HTERT RPE-1 (cell line): ENCODE results near the gene HSD3B7.

Experiments used
- in situ Hi-C: fragments of 300-500 bp; cut with MboI; formaldehyde crosslinking; loops from 4 replicates; pipeline ENCODE4 v1.14.3; 2020; ENCODE audit warnings: low sequenced_read_pairs

The HSD3B7 gene

DNA sequence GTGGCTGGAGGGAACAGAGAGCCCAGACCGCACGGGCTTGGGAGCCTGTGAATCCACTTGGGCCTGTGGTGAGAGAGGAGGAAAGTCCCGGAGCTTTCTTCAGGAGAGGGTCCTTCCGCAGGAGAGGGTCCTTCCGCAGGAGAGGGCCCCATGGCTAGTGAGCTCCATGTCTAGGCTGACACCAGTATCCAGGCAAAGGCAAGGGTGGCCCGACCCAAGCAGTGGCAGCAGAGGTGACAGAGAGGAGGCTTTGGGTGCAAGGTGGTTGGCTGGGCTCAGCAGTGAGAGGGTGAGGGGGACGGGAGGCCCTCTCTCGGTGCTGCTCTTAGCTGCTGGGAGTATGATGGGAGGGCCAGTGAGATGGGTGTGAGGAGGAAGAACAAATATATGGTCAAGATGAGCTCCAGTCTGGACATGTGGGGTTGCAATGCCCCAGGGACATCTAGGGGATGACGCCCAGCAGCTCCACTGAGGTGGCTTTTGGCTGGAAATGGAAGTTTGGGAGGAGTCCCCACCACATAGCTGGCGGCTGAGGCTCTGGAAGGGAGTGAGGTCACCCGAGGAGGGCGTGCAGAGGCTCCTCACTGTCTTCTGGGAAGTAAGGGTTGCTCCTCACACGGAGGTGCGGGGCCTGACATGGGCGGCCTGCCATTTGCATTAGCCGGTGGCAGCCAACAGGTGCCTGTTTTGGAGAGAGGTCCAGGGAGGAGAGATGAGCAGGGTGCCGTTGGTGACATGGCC, 2.3 kb upstream of the HSD3B7 start:
- in situ Hi-C loops = no loop called here

DNA sequence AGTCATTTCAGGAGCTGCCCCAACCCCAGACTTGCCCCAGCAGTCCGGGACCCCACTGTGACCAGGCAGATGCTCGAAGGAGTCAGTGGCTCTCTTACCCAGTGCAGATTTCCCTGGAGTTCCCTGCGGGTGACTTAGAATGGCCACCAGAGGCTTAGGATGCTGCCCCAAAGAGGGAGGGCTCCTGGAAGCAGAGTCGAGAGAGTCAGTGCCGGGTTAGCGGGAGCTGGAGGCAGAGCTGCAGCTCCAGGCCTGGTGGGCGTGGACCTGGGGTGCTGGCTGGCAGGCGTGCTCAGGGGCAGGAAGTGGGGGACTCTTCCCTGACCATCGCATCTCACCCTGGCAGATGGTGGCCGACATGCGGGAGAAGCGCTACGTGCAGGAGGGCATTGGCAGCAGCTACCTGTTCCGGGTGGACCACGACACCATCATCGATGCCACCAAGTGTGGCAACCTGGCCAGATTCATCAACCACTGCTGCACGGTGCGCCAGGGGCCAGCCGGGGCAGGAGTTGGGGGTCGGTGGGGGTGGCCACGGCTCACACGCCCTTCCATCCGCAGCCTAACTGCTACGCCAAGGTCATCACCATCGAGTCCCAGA, 1.6 kb upstream of the HSD3B7 start:
- in situ Hi-C loops = no loop called here

DNA sequence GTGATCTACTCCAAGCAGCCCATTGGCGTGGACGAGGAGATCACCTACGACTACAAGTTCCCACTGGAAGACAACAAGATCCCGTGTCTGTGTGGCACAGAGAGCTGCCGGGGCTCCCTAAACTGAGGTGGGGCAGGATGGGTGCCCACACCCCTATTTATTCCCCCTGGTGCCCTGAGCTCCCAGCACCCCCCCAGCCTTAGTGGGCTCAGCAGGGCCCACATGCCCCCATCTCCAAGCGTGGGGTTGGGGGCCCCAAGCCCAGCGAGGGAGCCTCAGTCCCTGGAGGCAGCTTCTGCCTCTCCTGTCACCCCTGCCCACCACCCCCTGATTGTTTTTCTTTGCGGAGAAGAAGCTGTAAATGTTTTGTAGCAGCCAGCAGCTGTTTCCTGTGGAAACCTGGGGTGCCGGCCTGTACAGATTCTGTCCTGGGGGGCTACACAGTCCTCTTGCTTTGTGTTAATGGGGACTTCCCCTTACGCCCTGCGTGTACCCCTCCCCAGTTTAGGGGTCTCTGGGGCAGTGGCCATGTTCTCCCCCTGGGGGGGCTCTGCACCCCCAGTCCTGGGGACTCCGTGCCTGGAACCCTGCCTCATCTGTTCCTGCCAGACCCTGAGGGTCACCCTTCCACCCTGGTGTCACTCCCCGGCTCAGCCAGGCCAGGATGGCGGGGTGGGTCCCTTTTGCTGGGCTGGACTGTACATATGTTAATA, 953 bp upstream of the HSD3B7 start:
- in situ Hi-C loops = no loop called here

GRCh38 chr16:30985401-30986128, 558 bp downstream of the HSD3B7 start:
- in situ Hi-C loops = no loop called here

GRCh38 chr16:30986129-30986991, 1.4 kb downstream of the HSD3B7 start:
- in situ Hi-C loops = no loop called here

DNA sequence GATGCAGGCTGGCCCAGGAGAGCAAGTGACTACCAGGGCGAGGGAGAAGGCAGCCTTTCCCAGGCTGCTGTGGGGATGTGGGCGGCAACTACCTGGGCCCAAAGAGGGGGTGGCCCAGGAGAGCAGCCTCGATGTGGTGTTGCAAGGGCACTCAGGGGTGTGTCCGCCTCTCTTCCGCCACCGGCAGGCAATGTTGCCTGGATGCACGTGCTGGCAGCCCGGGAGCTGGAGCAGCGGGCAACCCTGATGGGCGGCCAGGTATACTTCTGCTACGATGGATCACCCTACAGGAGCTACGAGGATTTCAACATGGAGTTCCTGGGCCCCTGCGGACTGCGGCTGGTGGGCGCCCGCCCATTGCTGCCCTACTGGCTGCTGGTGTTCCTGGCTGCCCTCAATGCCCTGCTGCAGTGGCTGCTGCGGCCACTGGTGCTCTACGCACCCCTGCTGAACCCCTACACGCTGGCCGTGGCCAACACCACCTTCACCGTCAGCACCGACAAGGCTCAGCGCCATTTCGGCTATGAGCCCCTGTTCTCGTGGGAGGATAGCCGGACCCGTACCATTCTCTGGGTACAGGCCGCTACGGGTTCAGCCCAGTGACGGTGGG, 2.7 kb downstream of the HSD3B7 start:
- in situ Hi-C loops = no loop called here

GRCh38 chr16:30989469-30990047, 4.6 kb downstream of the HSD3B7 start:
- in situ Hi-C loops = no loop called here

DNA sequence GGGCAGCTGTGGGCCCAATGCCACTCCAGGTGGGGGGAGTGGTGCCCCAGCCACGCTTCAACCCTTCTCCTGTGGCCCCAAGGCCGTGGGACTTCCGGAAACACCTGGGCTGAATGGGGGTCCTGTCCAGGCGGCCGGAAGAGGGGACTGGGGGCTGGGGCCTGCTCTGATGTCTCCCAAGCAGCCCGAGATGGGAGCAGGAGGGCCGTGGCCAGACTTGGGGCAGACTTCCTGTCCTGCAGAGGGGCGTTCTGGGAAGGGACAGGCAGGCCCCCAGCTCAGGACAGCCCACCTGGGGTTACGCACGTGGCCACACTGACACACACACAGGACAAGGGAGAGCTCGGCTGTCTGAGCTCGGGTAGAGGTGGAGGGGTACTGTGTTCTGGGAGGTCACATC, 5.1 kb downstream of the HSD3B7 start:
- in situ Hi-C loops = no loop called here

DNA sequence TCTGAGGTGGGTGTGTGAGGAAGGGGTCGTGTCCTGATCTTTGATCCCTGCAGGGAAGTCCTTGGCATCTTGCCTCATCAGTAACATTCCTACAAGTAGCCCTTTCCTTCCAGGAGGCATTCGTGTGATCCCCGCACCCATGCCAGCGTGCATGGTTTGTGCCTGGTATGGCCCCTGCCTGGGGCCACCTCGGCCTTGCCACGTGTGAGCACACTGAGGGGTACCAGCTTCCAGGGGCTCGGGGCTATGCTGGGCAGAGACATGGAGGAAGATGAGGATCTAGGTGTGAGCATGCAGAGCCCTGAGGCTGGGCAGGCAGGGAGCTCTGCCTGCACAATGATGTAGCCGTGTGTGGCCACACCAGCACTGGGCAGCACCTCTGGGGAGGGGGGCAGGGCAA, 6.0 kb downstream of the HSD3B7 start:
- in situ Hi-C loops = no loop called here

DNA sequence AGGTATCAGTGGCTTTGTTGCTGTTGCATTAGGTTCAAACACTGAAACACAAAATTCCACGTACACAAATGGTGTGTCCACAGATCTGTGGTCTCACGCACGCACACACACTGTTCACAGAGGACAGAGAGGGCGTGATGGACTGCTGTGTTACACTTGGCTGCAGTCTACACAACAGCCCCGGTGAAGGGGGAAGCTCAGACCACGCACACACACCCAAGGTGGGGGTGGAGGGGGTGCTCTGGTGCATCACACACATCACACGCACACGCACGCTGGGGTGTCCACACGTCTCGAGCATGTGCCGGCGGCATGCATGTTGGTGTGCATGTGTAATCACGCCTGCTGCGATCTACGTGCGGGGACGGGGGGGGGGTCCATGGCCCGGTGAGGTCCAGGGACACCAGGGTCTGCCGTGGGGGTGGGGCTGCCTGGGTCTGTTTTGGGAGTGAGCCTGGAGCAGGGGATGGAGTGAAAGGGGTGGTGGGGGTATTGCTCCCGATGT, 7.3 kb downstream of the HSD3B7 start:
- in situ Hi-C loops = no loop called here

DNA sequence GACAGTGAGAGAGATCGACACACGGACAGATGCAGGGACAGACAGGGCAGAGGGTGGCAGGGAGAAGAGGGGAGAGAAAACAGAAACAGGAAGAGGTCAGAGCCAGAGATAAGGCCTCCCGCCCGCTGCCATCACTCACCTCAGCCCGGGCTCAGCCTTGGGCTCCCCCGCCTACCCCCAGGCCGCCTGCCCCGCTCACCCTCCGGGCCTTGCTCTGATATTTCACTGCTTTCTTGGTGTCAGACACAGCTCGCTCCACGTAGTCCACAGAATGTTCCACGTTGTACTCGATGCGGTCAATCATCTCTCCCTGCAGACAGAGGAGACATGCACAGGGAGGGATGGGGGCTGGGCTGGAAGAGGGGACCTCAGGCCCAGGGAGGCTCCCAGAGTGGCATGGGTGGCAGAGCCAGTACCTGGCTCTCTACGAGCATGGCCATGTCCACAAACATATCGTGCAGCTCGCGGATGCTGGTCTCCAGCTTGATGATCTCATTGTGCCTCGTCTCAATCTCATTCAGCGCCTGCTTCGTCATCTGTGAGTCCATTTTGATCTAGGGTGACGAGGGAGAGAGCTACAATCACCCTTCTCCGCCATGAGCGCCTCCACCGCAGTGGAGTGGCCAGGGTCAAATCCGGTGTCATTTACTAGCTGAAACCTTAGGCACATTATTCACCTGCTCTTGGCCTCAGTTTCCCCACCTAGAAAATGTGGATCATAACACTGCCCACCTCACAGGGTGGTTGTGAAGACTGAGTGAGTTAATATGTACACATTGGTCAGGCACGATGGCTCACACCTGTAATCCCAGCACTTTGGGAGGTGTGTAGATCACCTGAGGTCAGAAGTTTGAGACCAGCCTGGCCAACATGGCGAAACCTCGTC, 8.2 kb downstream of the HSD3B7 start:
- in situ Hi-C loops = no loop called here

DNA sequence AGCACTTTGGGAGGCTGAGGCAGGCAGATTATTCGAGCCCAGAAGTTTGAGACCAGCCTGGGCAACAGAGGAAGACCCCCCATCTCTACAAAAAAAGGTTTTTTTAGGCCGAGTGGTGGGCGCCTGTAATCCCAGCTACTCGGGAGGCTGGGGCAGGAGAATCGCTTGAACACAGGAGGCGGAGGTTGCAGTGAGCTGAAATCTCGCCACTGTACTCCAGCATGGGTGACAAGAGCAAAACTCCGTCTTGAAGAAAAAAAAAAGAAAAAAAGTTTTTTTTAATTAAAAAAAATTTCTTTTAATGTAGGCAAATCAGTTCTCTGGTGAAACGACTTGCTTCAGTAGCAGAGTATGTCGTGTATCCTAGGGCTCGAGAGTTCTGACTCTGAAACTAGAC, 10.9 kb downstream of the HSD3B7 start:
- in situ Hi-C loops = no loop called here

- in situ Hi-C loops = no loop called here
These were observed 11.4 kb downstream of the HSD3B7 start for GRCh38 chr16:30996324-30996984.

DNA sequence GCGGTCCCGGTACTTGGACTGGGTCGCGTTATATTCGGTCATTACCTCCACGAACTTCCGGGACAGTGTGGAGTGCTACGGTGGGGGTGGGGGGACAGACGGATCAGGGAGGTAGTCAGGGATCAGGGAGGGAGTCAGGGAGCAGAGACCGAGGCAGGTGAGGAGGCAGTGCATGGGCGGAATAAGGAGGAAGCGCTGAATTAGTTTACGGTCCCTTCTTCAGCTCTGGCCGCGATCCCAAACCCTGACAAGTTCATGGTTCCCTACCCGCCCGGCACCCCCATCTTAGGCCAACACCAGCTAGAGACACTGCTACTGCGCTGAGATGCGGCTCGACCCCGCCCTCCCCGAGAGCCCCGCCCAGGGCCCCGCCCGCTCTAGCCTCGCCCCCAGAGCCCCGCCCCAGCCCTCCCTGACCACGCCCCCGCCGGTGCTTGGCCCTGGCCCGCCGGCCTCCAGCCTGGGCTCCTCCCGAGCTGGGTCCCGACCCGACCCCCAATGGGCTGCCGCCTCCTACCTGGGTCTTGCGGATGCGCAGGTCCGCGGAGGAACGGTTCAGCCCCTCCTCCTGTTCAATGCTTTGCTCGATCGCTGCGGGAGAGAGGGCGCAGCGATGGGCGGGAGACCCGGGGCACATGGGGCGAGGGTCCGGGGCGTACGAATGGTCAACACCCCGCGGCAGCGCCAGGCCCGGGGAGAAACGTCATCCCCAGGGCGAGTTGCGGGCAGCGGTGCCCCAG, 12.1 kb downstream of the HSD3B7 start:
- in situ Hi-C loops = no loop called here

- in situ Hi-C loops = no loop called here
These were observed 13.0 kb downstream of the HSD3B7 start for GRCh38 chr16:30997725-30998711.
